GM23248 (cell line): Measurements from ENCODE around the gene DMRTC1.
"Not testable (repeated sequence)": the region's sequence is repeated elsewhere in the genome, so short reads cannot be mapped to it uniquely, and the experiment has no call there.

Source experiments
- EZH2 ChIP-seq: fragments of 200-600 bp; sonication (generic); IDR thresholded peaks from 2 replicates; pipeline ENCODE4 v1.6.1; 2018; ENCODE audit warnings: antibody characterized with exemption, mild to moderate bottlenecking; ENCODE audit not compliant: insufficient read depth, poor library complexity, severe bottlenecking
- EZH2phosphoT487 ChIP-seq: fragments of 200-600 bp; sonication (generic); IDR thresholded peaks from 2 replicates; pipeline ENCODE4 v1.6.1; 2018; ENCODE audit warnings: antibody characterized with exemption, moderate library complexity, mild to moderate bottlenecking, low read depth; ENCODE audit not compliant: insufficient read depth

- not testable (repeated sequence) for TF ChIP-seq EZH2, EZH2phosphoT487
Measured at GRCh38 chrX:72974885-72975284, 31.2 kb upstream of the DMRTC1 start.
